Adrenal gland (tissue), 12 donors: ENCODE data around the gene PABPN1. TPM values are rescaled to one million over a fixed set of nuclear protein-coding genes. Genes with fewer than 3 reads are reported as not detected.

Experiments used
- DNase-seq, 7 donors: peaks; one replicate each; pipeline ENCODE4 v3.0.0-alpha.2; 2019 to 2020
- H3K27ac ChIP-seq, 5 donors: fragments of 200-600 bp; sonication (generic) in 4 of 5; 1 replicate in 3 of 5; 2 replicates in 2 of 5; pipeline versions ENCODE4 v1.5.1 to v1.8.0; 2016 to 2020; ENCODE audit warnings: mild to moderate bottlenecking in 1 of 5
- H3K27me3 ChIP-seq: fragments of 200-600 bp; 2 replicates; pipeline ENCODE4 v1.8.0; 2021
- H3K36me3 ChIP-seq, 2 donors: fragments of 200-600 bp; replicated peaks in 1 of 2; 1 replicate in 1 of 2; 2 replicates in 1 of 2; pipeline versions ENCODE4 v1.5.1 to v1.8.0; 2018 to 2022
- H3K4me1 ChIP-seq, 2 donors: fragments of 200-600 bp; replicated peaks in 1 of 2; 1 replicate in 1 of 2; 2 replicates in 1 of 2; pipeline versions ENCODE4 v1.5.1 to v1.8.0; 2018 to 2021
- H3K4me3 ChIP-seq, 4 donors: fragments of 200-600 bp; sonication (generic) in 3 of 4; one replicate each; pipeline ENCODE4 v1.5.1; 2016 to 2018
- H3K9me3 ChIP-seq, 3 donors: fragments of 200-600 bp; sonication (generic) in 1 of 3; replicated peaks in 1 of 3; 1 replicate in 2 of 3; 2 replicates in 1 of 3; pipeline versions ENCODE4 v1.5.1 to v1.8.0; 2016 to 2021
- CTCF ChIP-seq, 6 experiments: fragments of 450-650 bp in 4 of 6; fragments of 200-600 bp in 2 of 6; sonication (generic) in 1 of 6; IDR thresholded peaks; 1 replicate in 5 of 6; 2 replicates in 1 of 6; pipeline versions ENCODE4 v1.5.1 to v1.8.0; 2016 to 2021; ENCODE audit warnings: antibody characterized with exemption in 6 of 6, mild to moderate bottlenecking in 2 of 6, moderate library complexity in 1 of 6
- POLR2A ChIP-seq, 2 donors: fragments of 450-650 bp; IDR thresholded peaks; one replicate each; pipeline ENCODE4 v1.6.1; 2017; ENCODE audit warnings: antibody characterized with exemption in 2 of 2, mild to moderate bottlenecking in 2 of 2, moderate library complexity in 1 of 2
- WGBS, 4 donors: extraction: QIAGEN DNeasy Blood & Tissue Kit in 2 of 4; methylation state at CpG; one replicate each; pipeline versions ENCODE4 v1.1.5 to v1.1.7; 2013 to 2017; 5-methylcytosine and 5-hydroxymethylcytosine counted together
- intact Hi-C, 2 donors: fragments of 100-400 bp; cut with DNase I; formaldehyde crosslinking; loops; one replicate each; pipeline versions ENCODE4 v1.14.1 to v1.15.0; 2022 to 2023
- polyA plus RNA-seq, 3 donors: library from polyadenylated mRNA; stranded (reverse); fragments of 200-250 nt in 2 of 3; fragments of 350-450 nt in 1 of 3; fragmentation: Illumina TruSeq in 1 of 3; extraction: RNeasy Lipid Tissue Mini Kit (QIAGEN cat#74804) in 1 of 3; gene quantifications; one replicate each; pipeline ENCODE4 v1.2.3, GENCODE V29; 2013 to 2014
- total RNA-seq, 9 donors: library from RNA; depleted of rRNA in 4 of 9; stranded (reverse); fragments of >200 nt in 4 of 9; fragments of 120-200 nt in 1 of 9; fragmentation: NEBNext Ultra II Directional in 1 of 9; extraction: Animal tissue kit (Norgen Biotek cat#: 25700) in 1 of 9; gene quantifications; one replicate each; pipeline versions ENCODE4 v1.1.0 to v1.2.4, GENCODE V29; 2013 to 2023
- donor health status: healthy with polysubstance abuse.
- donor health status: Bipolar disorder and iron deficiency.
- donor health status: DM: yes; HTN: yes; CAD: no.
- donor health status: DM: no; HTN: no; CAD: no.
- donor health status: DM: no; HTN: no; CAD: no.
- donor health status: DM: yes; HTN: yes; CAD: no.

PABPN1 gene
- total and polyA plus RNA-seq, 12 donors, result 18.3 to 632 (median 99.3) TPM

- 85 to 90% (median 89%) methylated on average over 6 of the region's 6 CpGs for whole genome bisulfite sequencing, 4 donors
- intact Hi-C loops, result loop anchor here in 1 of 2 donors (10.0 kb wide), 1 partner anchor 117 kb away; the partner anchor contains the start of gene NGDN
- no peak for TF ChIP-seq CTCF (IDR thresholded peaks at IDR 0.05)
- TF ChIP-seq POLR2A (IDR thresholded peaks at IDR 0.05), result no peak
- peak in 1 of 7 donors; percentile 39 for DNase-seq
- Histone ChIP-seq H3K4me1 (peaks cover 5 to 14% of the 10 kb centered on the region in 2 donors), H3K9me3 (no peaks in the 10 kb centered on the region), H3K27ac (no peak overlapping the region), H3K27me3 (peaks cover 7% of the 10 kb centered on the region), H3K36me3 (no peaks in the 10 kb centered on the region), H3K4me3 (no peak overlapping the region)
Observed at GRCh38 chr14:23348297-23348655, 27.0 kb downstream of the PABPN1 start.

- no peak overlapping the region for H3K4me3 ChIP-seq
- no peak overlapping the region for H3K27ac ChIP-seq
- no peaks in the 10 kb centered on the region for H3K36me3 ChIP-seq
- intact Hi-C loops, result loop anchor here in 1 of 2 donors (10.0 kb wide), 1 partner anchor 116 kb away; the partner anchor contains the start of gene NGDN
- H3K4me1 ChIP-seq, result peaks cover 5 to 14% of the 10 kb centered on the region in 2 donors
- TF ChIP-seq CTCF (IDR thresholded peaks at IDR 0.05), result no peak
- no peak for TF ChIP-seq POLR2A (IDR thresholded peaks at IDR 0.05)
- peaks cover 7% of the 10 kb centered on the region for H3K27me3 ChIP-seq
- DNase-seq, result peak in 1 of 7 donors; percentile 43
- 81 to 90% (median 83%) methylated on average over 6 to 8 of the region's 8 CpGs for WGBS, 4 donors
- no peaks in the 10 kb centered on the region for H3K9me3 ChIP-seq
Observed at GRCh38 chr14:23349156-23349845, 28.0 kb downstream of the PABPN1 start.

GRCh38 chr14:23351681-23352505 is 30.6 kb downstream of the PABPN1 start:
- Histone ChIP-seq H3K4me1 (peaks cover 5 to 14% of the 10 kb centered on the region in 2 donors), H3K9me3 (no peaks in the 10 kb centered on the region), H3K27me3 (peaks cover 11% of the 10 kb centered on the region), H3K36me3 (no peaks in the 10 kb centered on the region), H3K27ac (peak overlapping the region in 2 of 5 donors; percentile 70 to 80), H3K4me3 (peak overlapping the region in 2 of 4 donors; percentile 1 to 73)
- DNase-seq, result peak in 1 of 7 donors; percentile 50
- intact Hi-C loops, result no loop called here
- 9 to 30% (median 16%) methylated on average over 13 to 61 of the region's 61 CpGs for WGBS, 4 donors
- TF ChIP-seq POLR2A (IDR thresholded peaks at IDR 0.05), result no peak
- no peak for TF ChIP-seq CTCF (IDR thresholded peaks at IDR 0.05)
